ENCODE data around the gene ZNF205.
"Not testable (repeated sequence)": the region's sequence is repeated elsewhere in the genome, so short reads cannot be mapped to it uniquely, and the experiment has no call there.

ZNF205 gene

GRCh38 chr16:3112058-3112880, at the start of gene ZNF205:
Gene ZNF205, plus strand, starts transcription at chr16:3112586. Its CDS starts 845 bp downstream, at chr16:3113431.
- no peak for DNase-seq

DNA sequence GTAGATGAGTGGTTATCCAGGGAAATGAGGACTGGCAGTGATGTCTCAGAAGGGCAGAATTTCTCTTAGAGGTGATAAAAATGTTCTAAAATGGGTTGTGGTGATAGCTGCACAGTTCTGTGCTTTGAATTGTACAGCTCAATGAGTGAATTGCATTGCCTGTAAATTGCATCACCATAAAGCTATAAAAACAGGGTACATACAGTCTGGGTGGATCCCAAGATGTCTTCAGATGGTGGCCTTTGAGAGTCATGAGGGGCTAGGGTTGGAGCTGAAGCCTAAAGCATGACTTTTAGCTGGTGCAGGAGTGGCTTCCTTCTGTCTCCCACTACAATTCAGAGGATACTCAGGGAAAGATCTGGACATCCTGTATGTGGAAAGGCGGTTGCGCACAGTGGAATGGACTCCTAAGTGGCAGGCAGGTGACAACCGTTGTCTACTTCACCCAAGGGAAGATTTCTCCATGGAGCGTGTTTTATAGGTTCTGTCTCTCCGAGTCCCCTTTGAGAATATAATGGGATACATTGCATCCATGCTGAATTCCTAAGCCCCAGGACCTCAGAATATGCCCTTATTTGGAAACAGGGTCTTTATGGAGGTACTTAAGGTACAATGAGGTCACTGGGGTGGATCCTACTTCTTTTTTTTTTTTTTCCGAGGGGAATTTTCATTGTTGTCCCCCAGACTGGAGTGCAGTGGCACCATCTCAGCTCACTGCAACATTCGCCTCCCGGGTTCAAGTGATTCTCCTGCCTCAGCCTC, 48.6 kb upstream of the ZNF205 start:
- DNase-seq: no peak

DNA sequence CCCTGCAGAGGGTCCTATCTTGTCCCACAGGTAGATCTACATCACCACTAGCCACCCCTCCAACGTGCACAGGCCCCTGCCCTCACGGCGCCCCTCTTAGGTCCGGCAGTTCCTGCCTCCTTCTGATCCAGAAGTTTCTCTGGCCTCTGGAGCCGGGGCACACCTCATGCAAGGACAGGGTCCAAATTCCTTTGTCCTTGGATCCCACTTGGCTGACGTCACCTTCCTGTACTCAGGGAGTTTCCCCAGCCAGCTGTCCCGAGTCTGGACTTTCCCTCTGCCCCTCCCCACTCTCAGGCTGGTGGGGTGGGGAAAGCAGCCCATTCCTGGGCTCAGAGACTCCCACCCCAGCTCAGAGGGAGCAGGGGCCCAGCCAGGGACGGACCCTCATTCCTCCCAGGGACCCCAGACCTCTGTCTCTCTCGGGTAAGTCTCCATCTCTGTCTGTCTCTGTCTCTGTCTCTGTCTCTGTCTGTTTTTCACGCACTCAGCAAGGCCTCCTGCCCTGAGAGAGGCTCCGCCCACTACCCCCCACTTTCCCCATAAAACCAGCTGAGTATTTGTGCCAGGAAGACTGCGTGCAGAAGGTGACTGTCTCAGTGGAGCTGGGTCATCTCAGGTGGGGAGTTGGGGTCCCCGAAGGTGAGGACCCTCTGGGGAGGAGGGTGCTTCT, 47.2 kb upstream of the ZNF205 start, which contains the start of gene IL32:
TSS of gene IL32 (plus strand) at position 572 of the 673 bp plus-strand sequence. CDS start 172 bp downstream, outside the sequence.
- peak; percentile 90 for DNase-seq

- DNase-seq: peak; percentile 77
Observed at GRCh38 chr16:3065742-3066439, 46.5 kb upstream of the ZNF205 start.

DNA sequence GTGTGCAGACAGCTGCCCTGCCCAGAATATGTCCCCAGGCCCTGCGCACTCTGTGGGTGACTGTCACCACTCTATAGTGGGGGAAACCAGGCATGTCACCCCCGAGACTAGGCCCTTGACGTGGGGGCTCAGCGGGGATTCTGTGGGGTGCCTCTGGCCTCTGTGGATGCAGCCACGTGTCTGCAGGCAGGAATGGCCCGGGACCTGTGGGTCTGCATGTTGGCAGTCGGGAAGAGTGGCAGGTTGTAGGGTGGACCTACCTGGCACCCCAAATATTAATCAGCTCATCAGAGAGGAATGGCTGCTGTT, 46.0 kb upstream of the ZNF205 start:
- DNase-seq: no peak

GRCh38 chr16:3068487-3068886, 43.9 kb upstream of the ZNF205 start:
- DNase-seq: no peak

GRCh38 chr16:3069146-3069545, 43.2 kb upstream of the ZNF205 start:
- not testable (repeated sequence) for DNase-seq

GRCh38 chr16:3070608-3071111, 41.7 kb upstream of the ZNF205 start:
- no peak for DNase-seq

GRCh38 chr16:3071655-3072054, 40.7 kb upstream of the ZNF205 start:
- no peak for DNase-seq

DNA sequence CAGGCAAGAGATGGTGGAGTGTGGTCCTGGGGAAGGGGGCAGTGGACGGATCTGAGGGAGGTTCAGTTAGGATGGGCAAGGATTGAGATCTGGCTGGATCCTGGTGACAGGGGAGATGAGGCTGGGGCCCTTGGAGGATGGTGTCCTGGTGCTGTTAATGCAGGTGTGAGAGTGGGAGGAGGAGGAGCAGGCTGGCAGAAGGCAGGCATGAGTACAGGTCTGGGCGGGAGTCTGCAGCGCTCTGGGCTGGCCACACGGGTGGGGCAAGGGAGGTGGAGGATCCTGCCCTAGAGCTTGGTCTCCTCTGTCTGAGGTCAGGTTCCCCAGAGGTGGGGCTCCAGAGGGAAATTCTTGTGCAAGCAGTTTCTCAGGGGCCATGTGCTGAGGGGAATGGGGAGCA, 40.2 kb upstream of the ZNF205 start:
- not testable (repeated sequence) for DNase-seq

DNA sequence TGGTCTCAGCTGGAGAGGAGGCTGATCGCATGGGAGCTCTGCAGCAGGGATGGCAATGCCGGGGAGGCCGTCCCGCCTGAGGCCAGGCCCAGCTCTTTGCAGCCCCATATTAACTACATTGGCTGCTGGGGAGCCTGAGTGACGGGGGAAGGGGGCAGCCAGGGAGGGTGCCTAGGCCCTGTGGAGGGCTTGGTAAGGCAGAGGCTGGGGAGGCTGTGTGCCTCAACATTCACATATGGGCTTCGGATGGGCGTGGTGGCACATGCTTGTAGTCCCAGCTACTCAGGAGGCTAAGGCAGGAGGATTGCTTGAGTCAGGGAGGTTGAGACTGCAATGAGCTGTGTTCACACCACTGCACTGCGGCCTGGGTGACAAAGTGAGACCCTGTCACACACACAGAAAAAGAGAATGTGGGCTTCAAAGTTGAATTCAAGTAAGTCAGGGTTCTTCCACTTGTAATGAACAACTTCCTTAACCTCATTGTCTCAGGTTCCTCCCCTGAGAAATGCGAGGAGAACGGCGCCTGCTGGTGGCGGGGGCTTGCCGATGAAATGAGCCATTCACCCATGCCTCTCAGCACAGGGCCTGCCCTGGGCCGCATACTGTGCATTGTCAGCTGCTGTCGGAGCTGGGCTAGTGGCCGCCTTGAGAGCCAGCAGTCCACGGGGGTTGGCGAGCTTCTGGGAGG, 39.7 kb upstream of the ZNF205 start:
- not testable (repeated sequence) for DNase-seq

GRCh38 chr16:3073448-3073847, 38.9 kb upstream of the ZNF205 start:
- no peak for DNase-seq

DNA sequence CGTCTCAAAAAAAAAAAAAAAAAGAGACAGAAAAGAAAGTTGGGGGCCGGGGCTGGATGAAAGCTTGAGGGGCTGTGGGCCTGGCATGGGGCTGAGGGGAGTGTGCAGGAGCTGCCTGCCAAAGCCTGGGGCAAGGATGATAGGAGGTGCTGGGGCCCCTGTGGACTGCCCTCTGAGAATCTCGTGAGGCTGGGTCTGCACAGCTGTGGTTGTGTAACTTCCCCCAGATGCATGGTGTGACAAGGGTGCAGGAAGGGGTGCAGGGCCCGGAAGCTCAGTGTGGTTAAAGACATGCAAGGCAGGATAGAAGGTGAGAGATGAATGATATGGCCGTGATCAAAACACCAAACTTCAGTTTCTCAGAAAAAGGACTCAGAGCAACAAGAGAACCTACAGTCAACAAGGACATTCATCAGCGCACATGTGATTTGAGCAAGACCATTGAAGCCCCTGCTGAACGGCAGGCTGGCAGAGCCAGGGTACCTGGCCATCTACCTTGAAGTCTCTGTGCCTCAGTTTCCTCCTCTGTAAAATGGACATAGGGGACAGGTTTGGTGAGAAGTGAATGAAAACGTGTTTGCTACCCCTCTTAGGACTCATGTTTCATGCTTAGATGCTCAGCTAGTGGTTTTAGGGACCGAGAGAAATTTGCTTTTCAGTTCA, 37.4 kb upstream of the ZNF205 start:
- DNase-seq: peak; percentile 92

DNA sequence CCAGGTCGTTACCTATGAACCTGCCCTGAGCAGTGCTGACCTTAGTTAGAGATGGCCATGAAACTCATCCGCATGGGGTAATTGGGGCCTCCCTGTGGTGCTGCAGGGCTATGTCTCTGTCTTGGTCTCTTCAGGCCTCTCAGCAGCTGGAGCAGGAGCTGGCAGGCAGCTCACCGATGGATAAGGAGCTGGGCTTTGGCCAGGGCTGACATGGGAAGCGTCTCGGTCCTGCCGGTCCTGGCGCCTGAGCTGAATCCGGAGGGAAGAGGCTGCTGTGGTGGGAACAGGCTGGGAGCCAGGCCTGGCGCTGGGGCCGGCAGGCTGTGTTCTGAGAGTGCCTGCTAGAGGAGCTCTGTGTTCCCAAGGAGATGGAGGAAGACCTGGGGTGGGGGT, 36.9 kb upstream of the ZNF205 start:
- DNase-seq: no peak

GRCh38 chr16:3075946-3076345, 36.4 kb upstream of the ZNF205 start:
- not testable (repeated sequence) for DNase-seq

GRCh38 chr16:3076577-3076976, 35.8 kb upstream of the ZNF205 start:
- DNase-seq: no peak

- DNase-seq: no peak
Observed at GRCh38 chr16:3080024-3080423, 32.4 kb upstream of the ZNF205 start.

GRCh38 chr16:3081957-3082356, 30.4 kb upstream of the ZNF205 start:
- DNase-seq: not testable (repeated sequence)

DNA sequence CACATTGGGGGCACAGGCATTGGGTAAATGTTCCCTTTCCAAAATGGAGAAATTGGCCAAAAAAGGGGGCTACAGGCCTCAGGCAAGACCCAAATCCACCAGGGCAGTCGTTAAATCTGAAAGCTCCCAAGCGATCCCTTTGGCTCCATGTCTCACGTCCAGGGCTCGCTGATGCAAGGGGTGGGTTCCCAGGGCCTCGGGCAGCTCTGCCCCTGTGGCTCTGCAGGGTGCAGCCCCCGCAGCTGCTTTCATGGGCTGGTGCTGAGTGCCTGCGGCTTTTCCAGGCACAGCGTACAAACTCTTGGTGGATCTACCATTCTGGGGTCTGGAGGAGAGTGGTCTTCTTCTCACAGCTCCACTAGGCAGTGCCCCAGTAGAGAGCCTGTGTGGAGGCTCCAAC, 29.0 kb upstream of the ZNF205 start:
- peak; percentile 43 for DNase-seq

DNA sequence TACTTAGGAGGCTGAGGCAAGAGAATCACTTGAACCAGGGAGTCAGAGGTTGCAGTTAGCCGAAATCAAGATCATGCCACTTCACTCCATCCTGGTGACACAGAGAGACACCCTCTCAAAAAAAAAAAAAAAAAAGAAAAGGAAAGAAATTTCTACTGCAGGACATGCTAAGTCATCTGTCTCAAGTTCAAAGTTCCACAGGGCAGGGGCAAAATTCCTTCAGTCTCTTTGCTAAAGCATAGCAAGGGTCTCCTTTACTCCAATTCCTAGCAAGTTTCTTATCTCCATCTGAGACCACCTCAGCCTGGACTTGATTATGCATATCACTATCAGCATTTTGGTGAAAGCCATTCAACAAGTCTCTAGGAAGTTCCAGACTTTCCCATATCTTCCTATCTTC, 27.9 kb upstream of the ZNF205 start:
- DNase-seq: no peak

- no peak for DNase-seq
Observed at GRCh38 chr16:3084969-3085670, 27.3 kb upstream of the ZNF205 start.

Measured in activated effector memory CD4-positive, alpha-beta T cell treated with anti-CD3 and anti-CD28 coated beads, Interleukin-2, amount 50 U/mL, for 16 hours (primary cell).